Neuronal stem cell (in vitro differentiated cells): ENCODE results near the gene ANKRD28.

Source experiments
- DNase-seq: peaks from one replicate; pipeline ENCODE4 v3.0.0-alpha.2; 2013; ENCODE audit warnings: low spot score
- H2AFZ ChIP-seq: one replicate; pipeline ENCODE4 v1.6.1; 2013; ENCODE audit warnings: mild to moderate bottlenecking, low read length, inconsistent platforms
- H2AK5ac ChIP-seq: 2 replicates; pipeline ENCODE4 v1.6.1; 2013; ENCODE audit warnings: low read depth, mild to moderate bottlenecking, inconsistent platforms, low read length, moderate library complexity, mixed read lengths
- H2BK120ac ChIP-seq: 2 replicates; pipeline ENCODE4 v1.6.1; 2013; ENCODE audit warnings: low read depth, mild to moderate bottlenecking, inconsistent platforms, low read length, moderate library complexity, mixed read lengths
- H2BK12ac ChIP-seq: one replicate; pipeline ENCODE4 v1.6.1; 2013; ENCODE audit warnings: low read length, inconsistent platforms
- H2BK15ac ChIP-seq: 2 replicates; pipeline ENCODE4 v1.6.1; 2013; ENCODE audit warnings: mild to moderate bottlenecking, low read length, inconsistent platforms, mixed read lengths
- H2BK5ac ChIP-seq: one replicate; pipeline ENCODE4 v1.6.1; 2013; ENCODE audit warnings: inconsistent platforms, mild to moderate bottlenecking, low read length, moderate library complexity
- H3K14ac ChIP-seq: one replicate; pipeline ENCODE4 v1.6.1; 2013; ENCODE audit warnings: low read length, inconsistent platforms
- H3K18ac ChIP-seq: 2 replicates; pipeline ENCODE4 v1.6.1; 2013; ENCODE audit warnings: low read length, inconsistent platforms
- H3K23ac ChIP-seq: 2 replicates; pipeline ENCODE4 v1.6.1; 2013; ENCODE audit warnings: low read depth, mild to moderate bottlenecking, mixed read lengths, low read length, inconsistent platforms; ENCODE audit not compliant: poor library complexity
- H3K27ac ChIP-seq: replicated peaks from 3 replicates; pipeline ENCODE4 v1.5.1; 2013; ENCODE audit warnings: low read length, inconsistent platforms
- H3K27me3 ChIP-seq, 3 experiments: 2 replicates each; pipeline ENCODE4 v1.6.1; 2013; ENCODE audit warnings: low read length in 3 of 3, mild to moderate bottlenecking in 2 of 3, inconsistent platforms in 1 of 3, low read depth in 1 of 3, mixed read lengths in 1 of 3, moderate library complexity in 1 of 3; ENCODE audit not compliant: control insufficient read depth in 3 of 3, insufficient read depth in 3 of 3
- H3K36me3 ChIP-seq, 2 donors: replicated peaks in 1 of 2; 2 replicates each; pipeline ENCODE4 v1.6.1; 2013; ENCODE audit warnings: low read length in 2 of 2; ENCODE audit not compliant: control insufficient read depth in 2 of 2, insufficient read depth in 2 of 2
- H3K4ac ChIP-seq: 2 replicates; pipeline ENCODE4 v1.6.1; 2013; ENCODE audit warnings: inconsistent platforms, mild to moderate bottlenecking, low read length, moderate library complexity
- H3K4me1 ChIP-seq, 2 donors: 1 replicate in 1 of 2; 2 replicates in 1 of 2; pipeline ENCODE4 v1.6.1; 2013; ENCODE audit warnings: low read length in 2 of 2, low read depth in 1 of 2; ENCODE audit not compliant: control insufficient read depth in 2 of 2, insufficient read depth in 1 of 2
- H3K4me2 ChIP-seq: one replicate; pipeline ENCODE4 v1.6.1; 2013; ENCODE audit warnings: mild to moderate bottlenecking, low read length, inconsistent platforms; ENCODE audit not compliant: insufficient read depth, poor library complexity, severe bottlenecking
- H3K4me3 ChIP-seq, 2 donors: 2 replicates each; pipeline ENCODE4 v1.5.1; 2013; ENCODE audit warnings: low read length in 2 of 2, mild to moderate bottlenecking in 2 of 2, inconsistent platforms in 1 of 2, moderate library complexity in 1 of 2
- H3K79me1 ChIP-seq: one replicate; pipeline ENCODE4 v1.6.1; 2013; ENCODE audit warnings: low read depth, mild to moderate bottlenecking, inconsistent platforms, low read length, moderate library complexity
- H3K9ac ChIP-seq: one replicate; pipeline ENCODE4 v1.6.1; 2013; ENCODE audit warnings: mild to moderate bottlenecking, low read depth, low read length, inconsistent platforms; ENCODE audit not compliant: poor library complexity
- H3K9me3 ChIP-seq, 2 donors: replicated peaks in 1 of 2; 2 replicates each; pipeline versions ENCODE3 to v1.6.1; 2013; ENCODE audit warnings: low read length in 2 of 2, mild to moderate bottlenecking in 2 of 2, inconsistent platforms in 1 of 2, low read depth in 1 of 2, mixed read lengths in 1 of 2, moderate library complexity in 1 of 2; ENCODE audit not compliant: control insufficient read depth in 2 of 2, insufficient read depth in 1 of 2
- H4K8ac ChIP-seq: one replicate; pipeline ENCODE4 v1.6.1; 2013; ENCODE audit warnings: low read depth, mild to moderate bottlenecking, inconsistent platforms, low read length, moderate library complexity
- H4K91ac ChIP-seq: one replicate; pipeline ENCODE4 v1.6.1; 2013; ENCODE audit warnings: low read length, low read depth, mild to moderate bottlenecking, inconsistent platforms; ENCODE audit not compliant: poor library complexity
- WGBS, 2 donors: extraction: QIAGEN DNeasy Blood & Tissue Kit; methylation state at CpG; one replicate each; pipeline ENCODE4 v1.1.7; 2013; ENCODE audit warnings: missing lambda C conversion rate in 2 of 2, mixed read lengths in 1 of 2; ENCODE audit not compliant: insufficient read length in 2 of 2, insufficient replicate concordance in 1 of 2; ENCODE audit errors: extremely low coverage in 2 of 2; 5-methylcytosine and 5-hydroxymethylcytosine counted together

ANKRD28 gene

DNA sequence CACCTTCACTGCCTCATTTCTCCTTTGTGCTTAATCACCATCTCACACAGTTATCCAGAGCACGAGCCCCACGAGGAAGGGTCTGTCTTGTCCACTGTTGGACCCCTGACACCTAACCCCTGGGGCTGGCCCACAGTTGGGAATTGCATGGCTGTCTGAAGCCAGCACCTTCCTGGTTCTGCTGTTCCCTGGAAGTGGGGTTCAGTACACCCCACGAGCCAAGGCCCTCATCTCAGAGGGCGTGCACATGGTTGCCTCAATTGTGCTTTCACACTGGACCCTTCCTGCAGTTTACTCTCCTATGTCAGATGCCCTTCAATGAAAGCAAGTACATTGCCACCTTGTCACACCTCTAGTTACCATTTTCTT, 165.6 kb downstream of the ANKRD28 start:
- Histone ChIP-seq H3K14ac (no peak overlapping the region), H3K27ac (no peak overlapping the region)

DNA sequence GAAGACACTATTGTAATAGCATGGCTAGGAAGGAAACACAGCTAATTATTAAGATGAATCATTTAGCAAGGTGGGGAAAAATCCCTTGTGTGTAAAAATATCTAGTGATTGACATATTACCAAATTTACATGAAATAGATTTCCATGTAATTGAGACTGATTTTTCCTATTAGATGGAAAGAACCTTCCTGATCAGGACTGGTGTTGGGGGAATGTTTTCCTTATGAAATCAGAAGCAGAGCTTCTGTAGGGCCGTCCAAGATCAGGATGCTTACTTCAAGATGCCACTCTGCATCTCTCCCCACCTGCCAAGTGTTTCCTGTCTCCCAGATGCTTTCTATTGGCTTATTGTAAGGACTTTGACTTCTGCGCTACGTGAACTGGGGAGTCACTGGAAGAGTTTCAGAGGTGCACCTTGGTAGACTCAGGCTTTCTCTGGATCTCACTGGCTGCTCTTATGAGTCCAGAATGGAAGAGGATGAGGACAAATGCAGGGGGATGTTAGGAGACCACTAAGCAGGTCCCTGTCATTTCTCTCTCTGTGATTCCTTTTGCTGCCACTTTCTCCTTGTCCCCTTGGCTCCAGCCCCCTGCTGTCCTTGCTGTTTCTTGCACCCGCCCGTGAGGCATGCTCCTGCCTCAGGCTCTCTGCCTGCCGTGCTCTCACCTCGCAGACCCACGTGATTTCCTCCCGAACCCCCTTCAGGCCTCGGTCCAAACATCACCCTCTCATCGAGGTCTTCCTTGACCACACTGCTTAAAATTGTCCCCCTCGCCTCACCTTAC, 166.2 kb downstream of the ANKRD28 start:
- Histone ChIP-seq H2BK15ac (no peak overlapping the region), H3K4me2 (no peak overlapping the region), H3K79me1 (no peaks in the 10 kb centered on the region), H3K14ac (no peak overlapping the region), H3K27ac (no peak overlapping the region), H3K4me3 (no peak overlapping the region), H3K4me1 (peaks cover 2 to 17% of the 10 kb centered on the region in 2 donors), H2AFZ (no peak overlapping the region), H3K4ac (no peak overlapping the region), H2AK5ac (no peak overlapping the region), H3K27me3 (no peaks in the 10 kb centered on the region), H2BK12ac (no peak overlapping the region), H3K18ac (no peak overlapping the region), H3K23ac (no peak overlapping the region), H4K8ac (no peak overlapping the region), H2BK5ac (no peak overlapping the region), H3K9ac (no peak overlapping the region), H3K9me3 (no peaks in the 10 kb centered on the region), H2BK120ac (no peak overlapping the region), H4K91ac (no peak overlapping the region), H3K36me3 (no peaks in the 10 kb centered on the region)
- no CpG with 5 or more reads among the region's 12 CpGs for WGBS, 2 donors
- no peak for DNase-seq

More for the DNA sequence above, 165.6 kb downstream of the ANKRD28 start:
- no CpG with 5 or more reads among the region's 4 CpGs for WGBS, 2 donors
- H2BK5ac ChIP-seq, result no peak overlapping the region
- H4K8ac ChIP-seq, result no peak overlapping the region
- DNase-seq, result no peak
- H3K79me1 ChIP-seq, result no peaks in the 10 kb centered on the region
- no peaks in the 10 kb centered on the region for H3K36me3 ChIP-seq
- H3K23ac ChIP-seq, result no peak overlapping the region
- H3K27me3 ChIP-seq, result no peaks in the 10 kb centered on the region
- peak overlapping the region; percentile 3 for H2AK5ac ChIP-seq
- no peak overlapping the region for H2BK12ac ChIP-seq
- no peaks in the 10 kb centered on the region for H3K9me3 ChIP-seq
- H3K4me3 ChIP-seq, result no peak overlapping the region
- no peak overlapping the region for H3K18ac ChIP-seq
- H3K9ac ChIP-seq, result no peak overlapping the region
- H3K4me2 ChIP-seq, result no peak overlapping the region
- no peak overlapping the region for H2BK15ac ChIP-seq
- H2BK120ac ChIP-seq, result no peak overlapping the region
- no peak overlapping the region for H4K91ac ChIP-seq
- H3K4me1 ChIP-seq, result peaks cover 2 to 17% of the 10 kb centered on the region in 2 donors
- H3K4ac ChIP-seq, result no peak overlapping the region
- no peak overlapping the region for H2AFZ ChIP-seq

GRCh38 chr3:15630646-15631350, 167.0 kb downstream of the ANKRD28 start:
- whole genome bisulfite sequencing, 2 donors, result no CpG with 5 or more reads among the region's 8 CpGs
- Histone ChIP-seq H2AFZ (peak overlapping the region; percentile 21), H3K23ac (no peak overlapping the region), H2BK120ac (no peak overlapping the region), H3K18ac (no peak overlapping the region), H3K4me2 (no peak overlapping the region), H2BK5ac (no peak overlapping the region), H3K27ac (no peak overlapping the region), H2AK5ac (no peak overlapping the region), H4K8ac (no peak overlapping the region), H3K14ac (no peak overlapping the region), H3K9me3 (no peaks in the 10 kb centered on the region), H4K91ac (no peak overlapping the region), H2BK12ac (no peak overlapping the region), H3K9ac (no peak overlapping the region), H3K79me1 (no peaks in the 10 kb centered on the region), H2BK15ac (no peak overlapping the region), H3K4ac (no peak overlapping the region), H3K27me3 (no peaks in the 10 kb centered on the region), H3K4me3 (no peak overlapping the region), H3K36me3 (no peaks in the 10 kb centered on the region), H3K4me1 (peaks cover 2 to 10% of the 10 kb centered on the region in 2 donors)
- no peak for DNase-seq

DNA sequence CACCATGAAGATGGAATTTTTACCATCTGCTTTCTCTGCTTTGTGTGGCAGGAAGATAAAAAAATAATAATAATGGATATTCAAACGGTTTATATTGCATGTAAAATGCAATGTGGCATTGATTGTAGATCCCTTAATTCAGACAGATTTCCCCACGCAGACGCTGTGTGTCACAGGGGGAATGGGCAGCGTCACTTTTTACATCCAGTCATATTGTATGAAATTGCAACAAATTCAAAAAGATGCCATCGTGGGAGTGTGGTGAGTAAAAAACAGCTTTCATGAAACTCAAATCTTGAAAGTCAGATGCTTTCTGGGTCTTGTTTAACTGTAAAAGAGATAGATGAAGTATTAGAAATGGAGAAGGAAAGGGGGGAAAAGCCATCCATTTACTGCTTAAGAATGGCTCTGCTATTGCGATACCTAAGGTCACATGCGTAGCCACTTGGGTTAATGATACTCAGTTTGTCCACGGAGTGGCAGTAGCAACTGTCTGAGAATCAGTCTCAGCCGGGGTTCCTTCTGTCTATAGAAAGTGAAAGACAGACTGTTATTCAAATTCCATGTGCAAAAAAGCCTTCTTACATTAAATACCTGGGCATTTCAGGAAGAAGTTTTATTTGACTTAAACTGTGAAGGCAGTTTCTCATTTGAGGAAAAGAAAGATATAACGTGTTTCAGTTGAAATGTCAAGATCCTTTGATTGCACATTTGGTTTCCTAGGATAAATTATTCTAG, 167.8 kb downstream of the ANKRD28 start:
- peak; percentile 40 for DNase-seq
- no peak overlapping the region for H3K23ac ChIP-seq
- no peak overlapping the region for H3K4me2 ChIP-seq
- H2AFZ ChIP-seq, result no peak overlapping the region
- WGBS, 2 donors, result no CpG with 5 or more reads among the region's 10 CpGs
- no peak overlapping the region for H2AK5ac ChIP-seq
- H3K9ac ChIP-seq, result no peak overlapping the region
- no peak overlapping the region for H3K4me3 ChIP-seq
- H3K36me3 ChIP-seq, result no peaks in the 10 kb centered on the region
- no peak overlapping the region for H2BK5ac ChIP-seq
- peaks cover 2 to 9% of the 10 kb centered on the region in 2 donors for H3K4me1 ChIP-seq
- no peak overlapping the region for H3K18ac ChIP-seq
- H3K9me3 ChIP-seq, result no peaks in the 10 kb centered on the region
- no peak overlapping the region for H2BK12ac ChIP-seq
- no peaks in the 10 kb centered on the region for H3K27me3 ChIP-seq
- H3K79me1 ChIP-seq, result no peaks in the 10 kb centered on the region
- no peak overlapping the region for H3K14ac ChIP-seq
- no peak overlapping the region for H3K4ac ChIP-seq
- H2BK15ac ChIP-seq, result no peak overlapping the region
- H2BK120ac ChIP-seq, result no peak overlapping the region
- no peak overlapping the region for H4K8ac ChIP-seq
- H3K27ac ChIP-seq, result no peak overlapping the region
- H4K91ac ChIP-seq, result no peak overlapping the region
